ENCODE measurements around the gene NT5C3A.

DNA sequence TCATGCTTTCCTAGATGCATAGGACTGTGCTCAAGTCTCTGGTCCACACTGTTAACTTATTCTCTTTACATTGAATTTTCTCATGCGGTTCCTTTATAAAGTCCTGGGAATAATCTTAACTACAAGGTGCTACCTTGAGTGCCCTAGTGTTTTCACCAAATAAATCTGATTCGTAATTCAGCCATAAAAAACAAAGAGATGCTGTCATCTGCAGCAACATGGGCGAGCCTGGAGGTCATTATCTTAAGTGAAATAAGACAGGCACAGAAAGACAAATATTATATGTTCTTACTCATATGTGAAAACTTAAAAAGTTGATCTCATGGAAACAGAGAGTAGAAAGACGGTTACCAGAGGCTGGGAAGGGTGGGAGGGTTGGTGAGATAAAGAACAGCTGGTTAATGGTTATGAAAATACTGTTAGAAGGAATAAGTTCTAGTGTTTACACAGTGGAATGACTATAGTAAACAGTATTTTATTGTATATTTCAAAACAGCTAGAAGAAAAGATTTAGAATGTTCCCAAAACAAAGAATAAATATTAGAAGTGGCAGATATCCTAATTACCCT, 38.3 kb downstream of the NT5C3A start:
- no peak for TF ChIP-seq POLR2A (IDR thresholded peaks at IDR 0.05)
- TF ChIP-seq, protein P1, sequence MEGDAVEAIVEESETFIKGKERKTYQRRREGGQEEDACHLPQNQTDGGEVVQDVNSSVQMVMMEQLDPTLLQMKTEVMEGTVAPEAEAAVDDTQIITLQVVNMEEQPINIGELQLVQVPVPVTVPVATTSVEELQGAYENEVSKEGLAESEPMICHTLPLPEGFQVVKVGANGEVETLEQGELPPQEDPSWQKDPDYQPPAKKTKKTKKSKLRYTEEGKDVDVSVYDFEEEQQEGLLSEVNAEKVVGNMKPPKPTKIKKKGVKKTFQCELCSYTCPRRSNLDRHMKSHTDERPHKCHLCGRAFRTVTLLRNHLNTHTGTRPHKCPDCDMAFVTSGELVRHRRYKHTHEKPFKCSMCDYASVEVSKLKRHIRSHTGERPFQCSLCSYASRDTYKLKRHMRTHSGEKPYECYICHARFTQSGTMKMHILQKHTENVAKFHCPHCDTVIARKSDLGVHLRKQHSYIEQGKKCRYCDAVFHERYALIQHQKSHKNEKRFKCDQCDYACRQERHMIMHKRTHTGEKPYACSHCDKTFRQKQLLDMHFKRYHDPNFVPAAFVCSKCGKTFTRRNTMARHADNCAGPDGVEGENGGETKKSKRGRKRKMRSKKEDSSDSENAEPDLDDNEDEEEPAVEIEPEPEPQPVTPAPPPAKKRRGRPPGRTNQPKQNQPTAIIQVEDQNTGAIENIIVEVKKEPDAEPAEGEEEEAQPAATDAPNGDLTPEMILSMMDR (IDR thresholded peaks at IDR 0.05): no peak

Measured in body of pancreas (tissue), 4 donors.